Esophagus muscularis mucosa (tissue), 3 donors: Measurements from ENCODE around the gene PAK5.

Experiments used
- CTCF ChIP-seq, 3 experiments: fragments of 200-600 bp in 2 of 3; fragments of 450-650 bp in 1 of 3; sonication (generic) in 2 of 3; IDR thresholded peaks; one replicate each; pipeline ENCODE4 v1.5.1; 2017 to 2019; ENCODE audit warnings: antibody characterized with exemption in 3 of 3, mild to moderate bottlenecking in 2 of 3, moderate library complexity in 1 of 3
- POLR2A ChIP-seq: fragments of 450-650 bp; IDR thresholded peaks from one replicate; pipeline ENCODE4 v1.6.1; 2017; ENCODE audit warnings: antibody characterized with exemption, moderate library complexity, mild to moderate bottlenecking, low read depth
- POLR2AphosphoS5 ChIP-seq, 2 donors: sonication (generic); formaldehyde crosslinking; IDR thresholded peaks; one replicate each; pipeline ENCODE4 v1.6.1; 2017; ENCODE audit warnings: antibody characterized with exemption in 2 of 2

- TF ChIP-seq CTCF (IDR thresholded peaks at IDR 0.05) (no peak), POLR2A (no peak), POLR2AphosphoS5 (IDR thresholded peaks at IDR 0.05) (no peak)
Measured at GRCh38 chr20:9699181-9699580, 139.7 kb downstream of the PAK5 start.
